ENCODE results near the gene PVRIG. TPM values are rescaled to one million over a fixed set of nuclear protein-coding genes. Genes with fewer than 3 reads are reported as not detected.

PVRIG gene
- total and polyA plus RNA-seq, 9 of the 15 experiments (the other 6 are each of a cell fraction or from before 2014, with no cell fraction given), result 0.16 to 0.64 TPM; not detected in 7

DNA sequence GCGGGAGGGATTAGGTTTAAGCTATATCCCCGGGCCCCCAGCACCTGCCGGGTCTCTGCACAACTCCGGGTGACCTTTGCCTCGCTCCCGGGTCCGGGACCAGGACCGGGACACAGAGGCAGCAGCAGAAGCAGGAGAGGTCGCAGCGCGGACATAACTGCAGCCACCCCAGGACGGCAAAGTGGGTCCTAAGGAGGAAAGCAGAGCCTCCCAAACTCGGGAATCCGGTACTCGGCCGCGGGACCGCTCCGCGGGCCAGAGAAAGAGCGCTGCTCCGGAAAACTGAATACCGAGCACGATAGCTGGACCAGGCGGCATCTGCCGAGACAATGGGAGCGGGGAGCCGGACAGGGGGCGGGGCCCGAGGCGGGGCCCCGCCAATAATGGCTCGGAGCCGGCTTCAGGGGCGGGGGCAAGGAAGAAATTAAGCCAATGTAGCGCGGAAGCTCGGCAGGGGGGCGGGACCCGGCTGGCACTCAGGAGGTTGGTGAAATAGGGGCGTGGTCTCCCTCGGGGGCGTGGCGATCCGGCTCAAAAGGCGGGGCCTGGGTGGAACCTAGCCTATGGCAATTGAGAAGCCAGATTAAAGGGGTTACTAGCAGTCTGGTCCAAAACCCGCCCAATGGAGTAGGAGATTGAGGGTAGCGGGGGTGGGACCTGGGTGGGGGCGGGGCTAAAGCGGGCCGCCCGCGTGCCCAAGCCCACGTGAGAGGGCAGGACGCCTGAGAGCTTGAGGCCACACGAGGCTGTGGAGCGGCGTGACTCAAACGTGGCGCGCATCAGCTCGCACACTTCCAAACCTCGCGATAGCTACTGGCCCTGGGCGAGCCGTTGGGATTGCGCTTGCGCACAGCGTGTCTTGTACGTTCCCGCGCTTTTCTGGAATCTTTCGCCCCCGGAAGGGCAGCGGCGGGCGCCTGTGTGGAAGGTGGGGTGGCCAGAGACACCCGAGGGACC is 42.4 kb upstream of the PVRIG start, which contains the start of the genes GPC2 and STAG3 (continued):
- no peak for TF ChIP-seq U2AF2 (optimal IDR thresholded peaks at IDR 0.05; ENCODE audit: low read depth, low read length)
- TF ChIP-seq MTA1 (IDR thresholded peaks at IDR 0.05; ENCODE audit: borderline replicate concordance), result no peak
- TF ChIP-seq FOXA1 (IDR thresholded peaks at IDR 0.05; ENCODE audit: borderline replicate concordance), result no peak
- no peak for TF ChIP-seq EWSR1 (IDR thresholded peaks at IDR 0.05; ENCODE audit: borderline replicate concordance, low read depth, partially characterized antibody)
- TF ChIP-seq ZNF76 (CRISPR knock-in tag; IDR thresholded peaks at IDR 0.05; ENCODE audit: borderline replicate concordance), result no peak
- TF ChIP-seq SRF (CRISPR knock-in tag; IDR thresholded peaks at IDR 0.05), result peak in 1 of 2 experiments; percentile 70; a peak in 1 of 4 replicates
- peak; percentile 54 for TF ChIP-seq CXXC5 (CRISPR knock-in tag; IDR thresholded peaks at IDR 0.05)
- TF ChIP-seq, protein P1, sequence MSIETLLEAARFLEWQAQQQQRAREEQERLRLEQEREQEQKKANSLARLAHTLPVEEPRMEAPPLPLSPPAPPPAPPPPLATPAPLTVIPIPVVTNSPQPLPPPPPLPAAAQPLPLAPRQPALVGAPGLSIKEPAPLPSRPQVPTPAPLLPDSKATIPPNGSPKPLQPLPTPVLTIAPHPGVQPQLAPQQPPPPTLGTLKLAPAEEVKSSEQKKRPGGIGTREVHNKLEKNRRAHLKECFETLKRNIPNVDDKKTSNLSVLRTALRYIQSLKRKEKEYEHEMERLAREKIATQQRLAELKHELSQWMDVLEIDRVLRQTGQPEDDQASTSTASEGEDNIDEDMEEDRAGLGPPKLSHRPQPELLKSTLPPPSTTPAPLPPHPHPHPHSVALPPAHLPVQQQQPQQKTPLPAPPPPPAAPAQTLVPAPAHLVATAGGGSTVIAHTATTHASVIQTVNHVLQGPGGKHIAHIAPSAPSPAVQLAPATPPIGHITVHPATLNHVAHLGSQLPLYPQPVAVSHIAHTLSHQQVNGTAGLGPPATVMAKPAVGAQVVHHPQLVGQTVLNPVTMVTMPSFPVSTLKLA (conservative IDR thresholded peaks at IDR 0.05), result peak in 1 of 2 experiments; percentile 67; a peak in 2 of 4 replicates
- TF ChIP-seq, protein P2, sequence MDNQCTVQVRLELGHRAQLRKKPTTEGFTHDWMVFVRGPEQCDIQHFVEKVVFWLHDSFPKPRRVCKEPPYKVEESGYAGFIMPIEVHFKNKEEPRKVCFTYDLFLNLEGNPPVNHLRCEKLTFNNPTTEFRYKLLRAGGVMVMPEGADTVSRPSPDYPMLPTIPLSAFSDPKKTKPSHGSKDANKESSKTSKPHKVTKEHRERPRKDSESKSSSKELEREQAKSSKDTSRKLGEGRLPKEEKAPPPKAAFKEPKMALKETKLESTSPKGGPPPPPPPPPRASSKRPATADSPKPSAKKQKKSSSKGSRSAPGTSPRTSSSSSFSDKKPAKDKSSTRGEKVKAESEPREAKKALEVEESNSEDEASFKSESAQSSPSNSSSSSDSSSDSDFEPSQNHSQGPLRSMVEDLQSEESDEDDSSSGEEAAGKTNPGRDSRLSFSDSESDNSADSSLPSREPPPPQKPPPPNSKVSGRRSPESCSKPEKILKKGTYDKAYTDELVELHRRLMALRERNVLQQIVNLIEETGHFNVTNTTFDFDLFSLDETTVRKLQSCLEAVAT (IDR thresholded peaks at IDR 0.05), result peak in 1 of 2 experiments; percentile 64; a peak in 2 of 4 replicates
- TF ChIP-seq ZNF12 (CRISPR knock-in tag; IDR thresholded peaks at IDR 0.05), result 0 out of 2 replicates have a peak, but pooled peaks have one; percentile 29
- TF ChIP-seq HNRNPH1 (optimal IDR thresholded peaks at IDR 0.05; ENCODE audit: low read depth, low read length), result no peak
- TF ChIP-seq ARNT (IDR thresholded peaks at IDR 0.05), result no peak
- TF ChIP-seq ZKSCAN8 (CRISPR knock-in tag; IDR thresholded peaks at IDR 0.05), result no peak
- 0 out of 2 replicates have a peak, but pooled peaks have one; percentile 2 for TF ChIP-seq CHD2 (IDR thresholded peaks at IDR 0.05; ENCODE audit: low read depth, low read length)
- TF ChIP-seq SP2 (IDR thresholded peaks at IDR 0.05; ENCODE audit: extremely low read depth, low read depth, low read length, poor library complexity, severe bottlenecking), result peak; percentile 58
- TF ChIP-seq, protein P3, sequence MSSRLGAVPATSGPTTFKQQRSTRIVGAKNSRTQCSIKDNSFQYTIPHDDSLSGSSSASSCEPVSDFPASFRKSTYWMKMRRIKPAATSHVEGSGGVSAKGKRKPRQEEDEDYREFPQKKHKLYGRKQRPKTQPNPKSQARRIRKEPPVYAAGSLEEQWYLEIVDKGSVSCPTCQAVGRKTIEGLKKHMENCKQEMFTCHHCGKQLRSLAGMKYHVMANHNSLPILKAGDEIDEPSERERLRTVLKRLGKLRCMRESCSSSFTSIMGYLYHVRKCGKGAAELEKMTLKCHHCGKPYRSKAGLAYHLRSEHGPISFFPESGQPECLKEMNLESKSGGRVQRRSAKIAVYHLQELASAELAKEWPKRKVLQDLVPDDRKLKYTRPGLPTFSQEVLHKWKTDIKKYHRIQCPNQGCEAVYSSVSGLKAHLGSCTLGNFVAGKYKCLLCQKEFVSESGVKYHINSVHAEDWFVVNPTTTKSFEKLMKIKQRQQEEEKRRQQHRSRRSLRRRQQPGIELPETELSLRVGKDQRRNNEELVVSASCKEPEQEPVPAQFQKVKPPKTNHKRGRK (tag; IDR thresholded peaks at IDR 0.05), result peak; percentile 93
- 0 out of 2 replicates have a peak, but pooled peaks have one; percentile 54 for TF ChIP-seq MYC (IDR thresholded peaks at IDR 0.05; ENCODE audit: low read depth, low read length)
- no peak for TF ChIP-seq MYC (CRISPR knock-in tag; IDR thresholded peaks at IDR 0.05; ENCODE audit: borderline replicate concordance, low read depth)
- TF ChIP-seq CBFB (CRISPR knock-in tag; IDR thresholded peaks at IDR 0.05), result 0 out of 2 replicates have a peak, but pooled peaks have one; percentile 46
- TF ChIP-seq DMBX1 (CRISPR knock-in tag; IDR thresholded peaks at IDR 0.05; ENCODE audit: borderline replicate concordance), result 0 out of 2 replicates have a peak, but pooled peaks have one; percentile 46
- TF ChIP-seq KAT2B (IDR thresholded peaks at IDR 0.05; ENCODE audit: low read depth, low read length), result no peak
- TF ChIP-seq PHF20 (IDR thresholded peaks at IDR 0.05; ENCODE audit: partially characterized antibody), result no peak

Measured in K562 (cell line).